GM18867 (cell line): ENCODE measurements around the gene GGA3.
"Not testable (repeated sequence)": the region's sequence is repeated elsewhere in the genome, so short reads cannot be mapped to it uniquely, and the experiment has no call there.

ENCODE experiments used
- ATAC-seq: cut with Tn5 transposase; IDR thresholded peaks from one replicate; pipeline ENCODE4 v1.9.1; 2021; ENCODE audit warnings: mild to moderate bottlenecking, moderate library complexity; ENCODE audit not compliant: unreplicated experiment

Gene GGA3

DNA sequence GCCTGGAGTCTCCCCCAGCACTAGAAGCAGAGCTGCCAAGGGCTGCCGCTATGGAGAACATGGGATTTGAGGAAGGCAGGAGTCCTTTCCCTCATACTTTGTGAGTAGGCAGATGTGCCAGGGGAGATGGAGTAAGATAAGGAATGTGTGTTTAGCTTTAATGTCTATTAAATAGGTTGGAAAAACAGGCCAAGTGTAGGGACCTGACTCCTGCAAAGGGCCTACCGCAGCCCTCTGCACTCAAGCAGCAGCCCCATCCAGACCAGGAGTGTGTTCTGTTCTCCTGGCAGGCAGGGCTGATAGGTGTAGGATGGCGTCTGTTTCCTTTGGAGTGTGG lies 11.4 kb upstream of the GGA3 start:
- ATAC-seq = no peak

DNA sequence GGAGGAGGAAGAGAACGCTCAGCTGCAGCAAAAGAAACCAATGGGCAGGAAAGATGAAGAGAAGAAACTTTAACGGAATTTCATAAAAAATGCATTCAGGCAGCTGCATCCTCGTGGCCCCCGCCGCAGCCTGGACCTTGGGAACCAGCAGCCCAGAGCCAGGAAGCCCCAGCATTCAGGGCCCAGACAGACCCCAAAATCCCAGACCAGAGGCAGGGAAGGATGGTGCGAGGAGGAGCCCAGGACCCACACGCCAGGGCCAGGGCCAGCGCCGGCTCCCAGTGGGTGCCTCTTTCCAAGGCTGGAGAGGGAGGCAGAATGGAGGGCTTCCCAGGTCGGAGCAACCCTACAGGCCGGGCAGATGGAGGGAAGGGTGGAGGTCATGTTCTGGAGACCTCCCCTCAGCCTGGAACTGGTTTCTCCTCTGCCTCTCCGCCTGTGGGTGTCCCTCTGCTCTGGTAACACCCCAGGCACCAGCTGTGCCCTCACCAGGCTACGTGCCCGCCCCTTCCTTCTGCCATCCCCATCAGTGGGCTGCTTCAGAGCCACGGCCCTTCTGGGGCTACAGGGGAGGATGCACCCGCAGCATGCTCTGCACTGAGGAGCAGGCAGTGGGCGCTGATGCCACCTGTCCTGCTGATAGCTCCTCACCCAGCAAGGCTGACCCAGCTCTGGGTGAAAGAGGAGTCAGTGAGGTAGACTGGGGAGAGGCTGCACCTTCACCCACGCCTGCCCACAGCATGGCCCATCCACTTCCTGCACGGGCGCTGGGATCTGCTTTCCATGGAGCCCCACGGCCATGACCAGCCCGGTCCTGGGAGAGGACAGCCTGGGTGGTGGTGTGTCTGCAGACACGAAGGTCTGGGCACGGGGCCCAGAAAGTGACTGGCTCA lies 10.8 kb upstream of the GGA3 start:
- ATAC-seq = no peak

DNA sequence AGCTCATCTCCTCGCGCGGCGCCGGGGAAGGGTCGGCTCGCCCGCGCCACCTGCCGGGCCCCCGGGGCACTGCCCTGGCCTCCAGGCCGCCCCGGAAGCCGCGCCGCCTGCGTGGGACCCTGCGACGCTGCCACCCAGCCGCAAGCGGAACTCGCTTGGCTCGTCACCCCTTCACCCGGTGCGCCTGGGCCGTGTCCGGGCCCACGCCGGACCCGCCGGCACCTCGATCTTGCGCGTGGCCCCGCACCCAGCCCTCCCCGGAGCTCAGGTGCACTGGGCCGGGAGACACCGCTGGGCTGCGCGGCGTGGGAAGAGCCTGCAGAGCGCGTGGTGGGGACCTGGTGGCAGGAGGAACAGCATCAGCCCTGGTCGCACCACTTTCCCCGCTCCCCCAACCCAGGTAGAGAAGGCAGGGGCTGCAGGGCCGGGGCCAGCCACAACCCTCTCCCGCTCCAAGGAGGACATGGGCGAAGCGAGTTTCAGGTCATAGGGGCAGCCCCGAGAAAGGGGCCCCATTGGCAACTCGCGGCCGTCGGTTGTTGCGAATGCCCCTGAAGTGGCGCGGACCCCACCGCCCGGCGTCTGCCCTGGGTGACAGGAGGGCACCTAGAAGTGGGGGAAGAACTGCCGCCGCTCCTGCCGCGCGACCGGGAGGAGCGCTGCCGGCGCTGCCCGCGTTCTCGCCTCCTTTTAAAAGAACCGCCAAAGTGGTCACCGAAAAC lies 10.0 kb upstream of the GGA3 start:
- peak; percentile 70 for ATAC-seq

DNA sequence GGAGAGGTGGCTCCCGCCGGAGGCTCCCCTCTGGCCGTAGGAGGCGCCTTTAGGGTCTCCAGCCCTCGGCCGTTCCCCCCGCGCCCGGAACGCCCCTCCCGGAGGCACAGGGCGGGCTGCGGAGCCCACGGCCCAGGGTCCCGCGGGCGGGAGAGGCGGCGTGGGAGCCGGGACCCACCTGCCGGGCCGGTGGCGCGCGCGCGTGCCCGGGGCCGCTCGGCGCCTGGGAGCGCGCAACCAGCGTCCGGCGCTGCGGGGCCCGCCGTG lies 9.5 kb upstream of the GGA3 start, which contains the start of gene MIF4GD:
Gene MIF4GD (minus strand): TSS at position 266 of the 267 bp plus-strand sequence. CDS start 1,036 bp downstream, outside the sequence.
- no peak for ATAC-seq

DNA sequence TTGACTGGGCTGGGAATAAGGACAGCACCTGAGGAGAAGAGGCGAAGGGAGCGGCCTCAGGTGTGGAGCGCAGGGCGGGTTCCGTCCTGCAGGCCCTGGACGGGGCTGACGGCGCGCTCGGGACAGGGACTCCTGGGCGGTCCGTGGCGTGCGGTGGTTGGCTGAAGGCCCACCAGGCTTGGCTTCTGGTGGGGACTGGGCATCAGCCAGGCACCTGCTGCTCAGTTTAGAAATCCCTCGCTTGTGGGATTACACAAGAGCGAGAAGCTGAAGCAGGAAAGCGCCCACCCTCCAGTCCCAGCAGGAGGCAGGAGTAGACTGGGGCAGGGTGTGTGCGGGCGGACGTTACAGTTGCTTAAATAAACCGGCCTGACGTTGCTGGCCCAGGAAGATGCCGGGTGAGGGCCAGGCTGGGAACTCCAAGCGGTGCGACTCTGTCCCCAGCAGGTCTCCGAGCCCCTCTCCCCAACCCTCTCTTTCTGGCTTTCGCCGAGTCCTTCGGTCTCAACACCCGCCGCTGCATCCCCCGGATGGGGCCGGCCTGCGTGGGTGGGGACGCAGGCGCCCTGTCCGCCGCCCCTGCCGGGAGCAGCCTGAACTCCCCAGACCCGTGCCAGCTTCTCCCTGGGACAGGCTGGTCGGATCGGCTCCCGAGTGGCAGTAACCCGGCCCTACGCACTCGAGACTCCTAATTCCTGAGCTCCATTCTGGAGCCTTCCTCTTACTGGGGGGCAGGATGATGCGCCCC lies 9.0 kb upstream of the GGA3 start:
- peak; percentile 34 for ATAC-seq

DNA sequence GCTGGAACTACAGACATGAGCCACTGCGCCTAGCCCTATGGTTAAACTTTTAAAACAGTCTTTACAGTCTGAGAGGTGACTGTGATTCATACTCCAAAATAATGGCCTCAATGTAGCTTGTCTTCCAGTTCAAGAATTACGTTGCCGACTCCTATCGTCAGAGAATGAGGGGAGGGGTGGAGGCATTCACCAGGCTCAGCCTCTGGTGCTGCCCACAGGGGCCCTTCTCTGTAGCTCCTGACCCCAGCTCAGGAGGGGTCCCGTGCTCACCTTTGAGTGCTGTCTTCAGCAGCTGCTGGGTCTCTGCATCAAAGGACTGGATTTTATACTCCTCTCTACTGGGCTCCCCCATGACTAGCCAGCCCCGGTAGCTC lies 8.4 kb upstream of the GGA3 start:
- ATAC-seq = no peak

DNA sequence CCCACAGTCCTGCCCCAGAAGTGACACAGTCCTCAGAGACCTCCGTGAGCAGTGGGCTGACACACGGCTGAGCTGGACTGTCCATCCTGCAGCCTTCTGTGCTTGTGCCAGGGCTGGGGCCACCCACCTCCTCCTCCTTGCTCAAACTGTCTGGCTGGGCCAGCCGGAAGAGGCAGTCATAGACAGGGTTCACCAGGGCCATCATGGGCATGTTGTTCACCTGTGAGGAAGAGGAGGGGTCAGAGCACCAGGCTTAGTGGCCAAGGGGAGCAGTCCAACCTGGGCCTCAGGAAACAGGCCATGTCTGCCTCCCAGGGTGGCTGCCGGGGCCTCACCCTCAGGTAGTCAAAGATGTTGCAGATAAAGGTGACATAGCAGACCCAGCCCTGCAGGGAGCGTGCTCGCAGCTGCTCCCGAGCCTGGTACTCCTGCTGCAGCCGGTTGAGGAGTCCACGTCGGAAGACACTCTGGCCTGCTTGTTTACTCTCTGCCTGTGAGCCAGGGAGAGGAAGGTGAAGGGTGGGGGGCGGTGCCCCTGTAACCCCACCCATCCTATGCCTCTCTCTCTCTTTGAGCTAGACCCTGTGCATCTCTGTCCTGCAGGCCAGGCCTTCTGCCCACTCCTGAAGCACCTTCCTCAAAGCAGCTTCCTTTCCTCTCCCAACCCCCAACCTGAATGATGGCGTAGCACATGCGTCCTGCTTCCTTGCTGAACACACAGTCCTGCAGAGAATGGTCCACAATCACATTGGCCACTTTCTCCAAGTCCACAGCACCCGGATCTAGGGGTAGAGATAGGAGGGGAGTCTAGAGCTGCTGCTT lies 6.2 kb upstream of the GGA3 start:
- ATAC-seq = no peak

DNA sequence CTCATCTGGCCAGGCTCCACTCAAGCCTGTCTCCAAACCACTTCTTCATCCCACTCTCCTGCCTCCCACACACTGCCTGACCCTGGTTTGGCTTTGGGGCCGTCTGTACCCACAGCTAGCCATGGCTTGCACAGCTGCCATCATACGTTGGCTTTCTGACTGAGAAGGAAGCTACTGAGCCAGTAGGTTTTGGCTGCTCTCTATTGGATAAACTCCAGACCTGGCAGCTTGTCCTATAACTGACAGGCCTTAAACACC lies 5.7 kb upstream of the GGA3 start:
- ATAC-seq = no peak

DNA sequence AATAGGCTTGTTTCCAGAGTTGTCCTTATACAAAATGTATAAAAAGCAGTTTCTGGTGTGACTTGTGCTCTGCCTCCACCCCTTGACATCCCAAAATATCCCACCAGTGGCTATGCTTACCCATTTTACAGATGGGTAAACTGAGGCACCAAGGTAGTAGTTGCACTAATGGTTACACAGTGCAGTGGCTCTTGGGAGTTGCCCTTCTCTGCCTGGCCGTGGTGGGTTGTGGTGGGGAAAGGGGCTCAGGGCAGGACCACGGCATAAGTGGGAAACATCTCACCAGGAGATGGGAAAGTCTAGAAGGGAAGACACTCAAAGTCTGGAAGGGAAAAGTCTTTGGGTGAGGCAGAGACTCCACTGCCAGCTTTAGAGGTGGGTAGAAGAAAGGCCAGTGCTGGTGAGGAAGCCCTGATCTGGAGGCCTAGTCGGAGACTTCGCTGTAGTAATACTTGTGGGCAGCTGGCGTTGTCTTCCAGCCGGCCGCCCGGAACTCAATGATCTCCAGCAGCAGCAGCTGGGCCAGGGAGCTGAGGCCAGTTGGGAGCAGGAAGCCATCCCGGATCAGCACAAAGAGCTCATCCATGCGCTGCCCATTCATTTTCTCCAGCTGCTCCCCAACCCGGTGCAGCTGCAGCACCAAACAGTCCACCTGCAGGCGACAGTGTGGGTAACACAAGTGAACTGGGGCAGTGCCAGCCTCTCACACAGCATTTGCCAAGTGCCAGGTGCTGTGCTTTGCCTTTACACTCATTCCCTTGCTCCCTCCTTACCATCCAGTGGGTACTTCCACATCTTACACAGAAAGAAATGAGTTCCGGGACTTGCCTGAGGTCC lies 5.1 kb upstream of the GGA3 start:
- ATAC-seq = no peak

DNA sequence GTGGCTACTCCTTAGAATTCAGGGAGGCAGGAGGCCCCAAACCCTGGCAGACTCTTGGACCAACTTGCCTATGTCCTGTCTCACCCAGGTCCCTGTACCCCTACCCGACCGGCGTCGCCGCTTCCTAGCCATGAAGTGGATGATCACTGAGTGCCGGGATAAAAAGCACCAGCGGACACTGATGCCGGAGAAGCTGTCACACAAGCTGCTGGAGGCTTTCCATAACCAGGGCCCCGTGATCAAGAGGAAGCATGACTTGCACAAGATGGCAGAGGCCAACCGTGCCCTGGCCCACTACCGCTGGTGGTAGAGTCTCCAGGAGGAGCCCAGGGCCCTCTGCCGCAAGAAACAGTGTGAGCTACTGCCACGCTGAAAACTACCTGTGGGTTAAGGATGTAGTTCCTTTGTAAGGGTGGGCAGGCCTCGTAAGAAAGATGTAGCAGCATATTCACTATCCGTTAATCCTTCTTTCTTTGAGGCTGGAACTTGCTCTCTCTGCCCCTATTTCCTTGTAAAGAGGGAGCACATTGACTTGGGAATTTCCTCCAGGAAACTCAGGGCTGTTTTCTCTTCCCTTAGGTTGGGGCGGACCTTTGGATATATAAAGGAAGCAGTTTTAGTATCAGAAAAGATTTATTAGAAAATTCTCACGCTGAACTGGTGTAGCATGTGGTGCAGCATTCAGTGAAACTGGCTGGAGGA lies 4.4 kb upstream of the GGA3 start:
- ATAC-seq = no peak

DNA sequence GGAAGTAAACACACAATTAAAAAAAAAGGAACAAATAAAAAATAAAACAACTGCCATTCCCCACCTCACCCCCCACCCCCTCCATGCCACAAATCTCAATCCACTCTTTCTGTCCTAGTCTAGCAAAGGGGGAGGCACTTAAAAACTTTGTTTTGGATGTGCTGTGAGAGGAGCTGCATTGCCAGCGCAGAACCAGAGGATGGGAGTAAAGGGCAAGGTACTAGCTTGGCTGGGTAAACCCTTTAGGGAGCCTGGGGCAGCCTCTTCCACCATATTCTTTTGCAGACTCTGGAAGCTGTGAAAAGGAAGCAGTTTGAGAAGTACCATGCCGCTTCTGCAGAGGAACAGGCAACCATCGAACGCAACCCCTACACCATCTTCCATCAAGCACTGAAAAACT lies 1.6 kb upstream of the GGA3 start:
- no peak for ATAC-seq

DNA sequence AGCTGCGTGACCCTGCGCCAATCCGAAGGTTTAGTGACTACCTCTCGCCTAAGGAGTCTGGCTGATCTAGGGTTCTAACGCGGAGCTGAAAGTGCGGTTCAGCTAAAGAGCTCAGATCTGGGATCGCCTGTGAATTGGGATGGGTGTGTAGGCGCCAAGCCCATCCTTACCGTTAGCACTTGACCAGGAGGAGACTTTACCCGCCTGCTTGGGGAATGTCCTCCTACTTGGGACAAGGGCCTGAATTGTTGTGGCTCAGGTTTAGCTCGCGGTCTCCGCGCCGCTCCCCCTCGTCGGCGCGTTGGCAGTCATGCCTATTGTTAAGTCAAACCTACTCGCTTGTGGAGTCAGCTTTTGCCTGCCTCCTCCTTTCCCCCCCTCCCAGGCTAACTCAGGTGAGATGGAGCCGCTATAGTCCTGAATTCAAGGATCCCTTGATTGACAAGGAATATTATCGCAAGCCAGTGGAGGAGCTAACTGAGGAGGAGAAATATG lies 753 bp upstream of the GGA3 start:
- ATAC-seq = no peak

DNA sequence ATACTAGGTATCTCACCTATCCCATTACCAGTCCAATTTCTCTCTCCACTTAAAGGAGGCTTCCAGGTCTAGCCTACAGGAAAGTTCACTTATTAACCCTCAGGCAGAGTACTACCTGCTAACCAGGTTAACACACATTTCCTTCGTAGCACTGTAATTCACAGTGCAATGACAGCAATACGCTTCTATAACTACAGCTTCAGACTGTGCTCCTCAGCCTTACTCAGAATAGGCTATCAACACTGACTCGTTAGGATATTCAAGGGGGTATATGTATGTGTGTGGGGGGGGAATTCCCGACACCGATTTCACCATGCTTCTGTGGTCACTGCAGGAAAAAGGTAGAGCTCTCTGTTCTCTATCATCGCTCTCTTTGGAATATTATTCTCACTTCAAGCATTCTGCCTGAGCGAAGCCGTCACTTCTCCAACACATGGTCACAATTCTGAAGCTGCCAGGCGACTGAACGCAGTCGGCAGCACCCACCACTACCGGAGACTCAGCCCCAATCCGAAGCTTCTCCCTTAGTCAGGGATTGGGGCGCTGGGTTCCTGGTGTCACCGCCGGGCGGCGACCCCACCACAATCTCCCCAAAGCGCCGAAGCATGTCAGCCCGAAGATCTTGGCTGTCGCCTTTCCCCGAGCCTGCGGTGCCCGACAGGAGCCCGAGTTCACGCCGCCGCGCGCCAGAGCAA lies 618 bp downstream of the GGA3 start:
- ATAC-seq = no peak

DNA sequence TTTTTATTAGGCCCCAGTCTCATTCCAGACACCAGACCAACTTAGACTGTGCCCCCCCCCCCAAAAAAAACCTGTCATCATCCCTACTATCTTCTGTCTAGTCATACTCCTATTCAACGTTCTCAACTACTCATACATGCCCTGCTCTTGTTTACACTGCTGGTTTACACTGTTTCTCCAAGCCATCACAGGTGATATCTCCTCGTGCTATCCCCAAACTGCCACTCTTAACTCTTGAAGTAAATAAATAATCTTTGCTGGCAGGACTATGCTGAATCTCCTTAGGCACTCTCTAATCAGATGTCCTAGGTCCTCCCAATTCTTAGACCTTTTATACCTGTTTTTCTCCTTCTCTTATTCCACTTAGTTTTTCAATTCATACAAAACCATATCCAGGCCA lies 4.2 kb downstream of the GGA3 start:
- ATAC-seq = not testable (repeated sequence)

DNA sequence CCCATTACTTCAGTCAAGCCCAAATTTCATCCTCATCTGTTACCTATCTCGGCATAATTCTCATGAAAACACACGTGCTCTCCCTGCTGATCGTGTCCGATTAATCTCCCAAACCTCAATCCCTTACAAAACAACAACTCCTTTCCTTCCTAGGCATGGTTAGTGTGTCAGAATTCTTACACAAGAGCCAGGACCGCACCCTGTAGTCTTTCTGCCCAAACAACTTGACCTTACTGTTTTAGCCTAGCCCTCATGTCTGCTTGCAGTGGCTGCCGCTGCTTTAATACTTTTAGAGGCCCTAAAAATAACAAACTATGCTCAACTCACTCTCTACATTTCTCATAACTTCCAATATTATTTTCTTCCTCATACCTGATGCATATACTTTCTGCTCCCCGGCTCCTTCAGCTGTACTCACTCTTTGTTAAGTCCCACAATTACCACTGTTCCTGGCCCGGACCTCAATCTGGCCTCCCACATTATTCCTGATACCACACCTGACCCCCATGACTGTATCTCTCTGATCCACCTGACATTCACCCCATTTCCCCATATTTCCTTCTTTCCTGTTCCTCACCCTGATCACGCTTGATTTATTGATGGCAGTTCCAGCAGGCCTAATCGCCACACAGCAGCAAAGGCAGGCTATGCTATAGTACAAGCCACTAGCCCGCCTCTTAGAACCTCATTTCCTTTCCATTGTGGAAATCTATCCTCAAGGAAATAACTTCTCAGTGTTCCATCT lies 5.3 kb downstream of the GGA3 start:
- not testable (repeated sequence) for ATAC-seq

DNA sequence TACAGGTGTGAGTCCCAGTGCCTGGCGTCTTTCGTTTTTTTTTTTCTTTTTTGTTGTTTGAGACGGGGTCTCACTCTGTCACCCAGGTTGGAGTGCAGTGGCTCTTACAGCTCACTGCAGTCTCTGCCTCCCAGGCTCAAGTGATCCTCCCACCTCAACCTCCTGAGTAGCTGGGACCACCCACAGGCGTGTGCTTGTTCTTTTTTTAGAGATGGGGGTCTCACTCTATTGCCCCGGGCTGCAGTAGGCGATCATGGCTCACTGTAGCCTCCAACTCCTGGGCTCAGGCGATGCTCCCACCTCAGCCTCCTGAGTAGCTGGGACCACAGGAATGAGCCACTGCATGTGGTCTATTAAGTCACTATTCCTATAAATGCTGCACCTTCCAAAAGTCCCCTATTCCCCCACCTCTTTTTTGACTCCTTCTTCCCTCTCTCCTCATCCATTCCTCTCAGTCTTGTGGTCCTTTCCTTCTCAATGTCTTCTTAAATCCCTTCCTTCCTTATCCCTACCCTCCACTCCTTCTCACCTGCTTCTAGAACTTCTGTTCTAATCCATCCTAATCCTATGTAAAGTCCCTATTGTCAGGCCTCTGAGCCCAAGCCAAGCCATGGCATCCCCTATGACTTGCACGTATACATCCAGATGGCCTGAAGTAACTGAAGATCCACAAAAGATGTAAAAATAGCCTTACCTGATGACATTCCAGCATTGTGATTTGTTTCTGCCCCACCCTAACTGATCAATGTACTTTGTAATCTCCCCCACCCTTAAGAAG lies 9.2 kb downstream of the GGA3 start:
- ATAC-seq = no peak

DNA sequence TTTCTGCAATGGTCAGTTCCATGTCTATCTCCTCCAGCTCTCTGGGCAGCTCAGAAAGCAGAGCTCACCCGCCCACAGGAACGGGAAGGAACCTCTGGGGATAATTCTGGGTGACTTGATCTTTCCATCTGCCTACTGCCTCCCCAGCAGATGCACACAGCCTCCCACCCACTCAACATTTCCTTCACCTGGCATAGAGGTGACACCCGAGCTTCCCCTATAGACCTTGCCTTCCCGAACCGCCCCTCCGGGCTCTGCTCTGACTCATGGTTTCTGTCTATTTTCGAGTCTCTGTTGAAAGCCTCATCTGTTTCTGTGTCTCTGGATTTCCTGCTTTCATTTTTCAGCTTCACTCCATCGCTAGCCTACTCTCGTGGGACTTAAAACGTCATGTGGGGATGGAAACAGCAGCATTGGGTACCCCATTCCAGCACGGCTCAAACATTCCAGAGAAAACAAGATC lies 11.4 kb downstream of the GGA3 start:
- peak; percentile 88 for ATAC-seq
